Stomach (tissue), 9 donors: ENCODE results near the gene CCDC192. TPM values are rescaled to one million over a fixed set of nuclear protein-coding genes. Genes with fewer than 3 reads are reported as not detected.
A peak's percentile ranks its signal among the peaks of the same experiment; 100 is the strongest.

Source experiments
- DNase-seq, 2 donors: peaks; one replicate each; pipeline versions ENCODE4 v3.0.0 to v3.0.0-alpha.2; 2013 to 2019
- H3K27ac ChIP-seq, 5 donors: fragments of 200-600 bp in 4 of 5; sonication (generic) in 4 of 5; one replicate each; pipeline ENCODE4 v1.5.1; 2013 to 2019; ENCODE audit warnings: mild to moderate bottlenecking in 1 of 5, moderate library complexity in 1 of 5
- H3K27me3 ChIP-seq, 3 donors: fragments of 200-600 bp; sonication (generic); one replicate each; pipeline ENCODE4 v1.5.1; 2017 to 2019; ENCODE audit warnings: mixed run types in 1 of 3
- H3K36me3 ChIP-seq, 4 donors: fragments of 200-600 bp; sonication (generic); 1 replicate in 3 of 4; 2 replicates in 1 of 4; pipeline ENCODE4 v1.5.1; 2016 to 2019
- H3K4me1 ChIP-seq, 4 donors: fragments of 200-600 bp; sonication (generic); one replicate each; pipeline ENCODE4 v1.5.1; 2016 to 2019
- H3K4me3 ChIP-seq, 4 donors: fragments of 200-600 bp; sonication (generic) in 3 of 4; one replicate each; pipeline ENCODE4 v1.5.1; 2016 to 2019; ENCODE audit warnings: mild to moderate bottlenecking in 1 of 4
- H3K9me3 ChIP-seq, 4 donors: fragments of 200-600 bp; sonication (generic); one replicate each; pipeline ENCODE4 v1.5.1; 2016 to 2019
- EP300 ChIP-seq: sonication (generic); formaldehyde crosslinking; IDR thresholded peaks from one replicate; pipeline ENCODE4 v1.6.1; 2017; ENCODE audit warnings: antibody characterized with exemption
- POLR2A ChIP-seq, 4 donors: fragments of 450-650 bp; IDR thresholded peaks; one replicate each; pipeline ENCODE4 v1.6.1; 2016; ENCODE audit warnings: antibody characterized with exemption in 4 of 4, control low read depth in 2 of 4, mild to moderate bottlenecking in 1 of 4, moderate library complexity in 1 of 4
- POLR2AphosphoS5 ChIP-seq, 3 donors: sonication (generic); formaldehyde crosslinking; IDR thresholded peaks; one replicate each; pipeline ENCODE4 v1.6.1; 2016; ENCODE audit warnings: antibody characterized with exemption in 3 of 3
- WGBS, 5 donors: extraction: QIAGEN DNeasy Blood & Tissue Kit in 3 of 5; methylation state at CpG; one replicate each; pipeline versions ENCODE4 v1.1.5 to v1.1.7; 2013 to 2018; 5-methylcytosine and 5-hydroxymethylcytosine counted together
- intact Hi-C: fragments of 100-400 bp; cut with DNase I; formaldehyde crosslinking; loops from one replicate; pipeline ENCODE4 v1.15.1; 2023; ENCODE audit warnings: low total_unique reads
- polyA plus RNA-seq, 3 donors: library from polyadenylated mRNA; stranded (reverse); fragments of 200-250 nt; gene quantifications; one replicate each; pipeline ENCODE4 v1.2.3, GENCODE V29; 2013
- total RNA-seq, 5 donors: library from RNA; depleted of rRNA; stranded (reverse); fragments of >200 nt; gene quantifications; one replicate each; pipeline versions ENCODE4 v1.1.0 to v1.2.3, GENCODE V29; 2014 to 2016
- TF ChIP-seq, protein P1 (sequence below), 7 experiments: fragments of 450-650 bp in 4 of 7; fragments of 200-600 bp in 3 of 7; sonication (generic) in 3 of 7; IDR thresholded peaks; one replicate each; pipeline ENCODE4 v1.5.1; 2016 to 2019; ENCODE audit warnings: antibody characterized with exemption in 7 of 7, control low read depth in 2 of 7, mild to moderate bottlenecking in 1 of 7
- donor health status: healthy with polysubstance abuse.
- donor health status: Bipolar disorder and iron deficiency.
- donor health status: healthy.

Gene CCDC192
- total and polyA plus RNA-seq, 8 donors: 0.10 to 2.2 TPM; not detected in 6

DNA sequence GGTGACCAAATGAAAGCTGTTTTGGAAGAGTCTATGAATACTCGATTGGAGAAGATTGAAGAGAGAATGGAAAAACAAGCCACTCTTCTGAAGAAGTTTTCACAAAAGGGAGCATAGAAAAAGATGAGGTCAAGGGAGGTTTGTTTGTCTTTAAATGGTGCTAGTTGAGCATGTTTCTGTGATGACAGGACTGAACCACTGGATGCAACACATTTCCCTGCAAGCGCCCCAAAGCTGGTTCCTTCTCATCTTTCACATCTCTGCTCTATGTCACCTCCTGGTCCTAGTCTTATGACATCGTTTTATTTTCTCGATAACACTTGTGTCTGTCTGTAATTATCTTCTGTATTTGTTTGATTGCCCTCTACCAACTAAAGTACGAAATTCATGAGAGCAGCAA, 3.8 kb upstream of the CCDC192 start:
- H3K36me3 ChIP-seq: no peaks in the 10 kb centered on the region
- no peaks in the 10 kb centered on the region for H3K9me3 ChIP-seq
- WGBS, 5 donors: 81 to 92% (median 86%) methylated on average over 5 of the region's 5 CpGs
- no peak overlapping the region for H3K27ac ChIP-seq
- no peak for DNase-seq
- no peak for TF ChIP-seq POLR2A (IDR thresholded peaks at IDR 0.05)
- no peak for TF ChIP-seq EP300
- TF ChIP-seq, protein P1, sequence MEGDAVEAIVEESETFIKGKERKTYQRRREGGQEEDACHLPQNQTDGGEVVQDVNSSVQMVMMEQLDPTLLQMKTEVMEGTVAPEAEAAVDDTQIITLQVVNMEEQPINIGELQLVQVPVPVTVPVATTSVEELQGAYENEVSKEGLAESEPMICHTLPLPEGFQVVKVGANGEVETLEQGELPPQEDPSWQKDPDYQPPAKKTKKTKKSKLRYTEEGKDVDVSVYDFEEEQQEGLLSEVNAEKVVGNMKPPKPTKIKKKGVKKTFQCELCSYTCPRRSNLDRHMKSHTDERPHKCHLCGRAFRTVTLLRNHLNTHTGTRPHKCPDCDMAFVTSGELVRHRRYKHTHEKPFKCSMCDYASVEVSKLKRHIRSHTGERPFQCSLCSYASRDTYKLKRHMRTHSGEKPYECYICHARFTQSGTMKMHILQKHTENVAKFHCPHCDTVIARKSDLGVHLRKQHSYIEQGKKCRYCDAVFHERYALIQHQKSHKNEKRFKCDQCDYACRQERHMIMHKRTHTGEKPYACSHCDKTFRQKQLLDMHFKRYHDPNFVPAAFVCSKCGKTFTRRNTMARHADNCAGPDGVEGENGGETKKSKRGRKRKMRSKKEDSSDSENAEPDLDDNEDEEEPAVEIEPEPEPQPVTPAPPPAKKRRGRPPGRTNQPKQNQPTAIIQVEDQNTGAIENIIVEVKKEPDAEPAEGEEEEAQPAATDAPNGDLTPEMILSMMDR (IDR thresholded peaks at IDR 0.05): no peak
- TF ChIP-seq POLR2AphosphoS5 (IDR thresholded peaks at IDR 0.05): no peak
- intact Hi-C loops: no loop called here
- H3K4me1 ChIP-seq: peaks cover 0 to under 1% (median 0%) of the 10 kb centered on the region in 4 donors
- H3K27me3 ChIP-seq: no peaks in the 10 kb centered on the region
- H3K4me3 ChIP-seq: no peak overlapping the region

DNA sequence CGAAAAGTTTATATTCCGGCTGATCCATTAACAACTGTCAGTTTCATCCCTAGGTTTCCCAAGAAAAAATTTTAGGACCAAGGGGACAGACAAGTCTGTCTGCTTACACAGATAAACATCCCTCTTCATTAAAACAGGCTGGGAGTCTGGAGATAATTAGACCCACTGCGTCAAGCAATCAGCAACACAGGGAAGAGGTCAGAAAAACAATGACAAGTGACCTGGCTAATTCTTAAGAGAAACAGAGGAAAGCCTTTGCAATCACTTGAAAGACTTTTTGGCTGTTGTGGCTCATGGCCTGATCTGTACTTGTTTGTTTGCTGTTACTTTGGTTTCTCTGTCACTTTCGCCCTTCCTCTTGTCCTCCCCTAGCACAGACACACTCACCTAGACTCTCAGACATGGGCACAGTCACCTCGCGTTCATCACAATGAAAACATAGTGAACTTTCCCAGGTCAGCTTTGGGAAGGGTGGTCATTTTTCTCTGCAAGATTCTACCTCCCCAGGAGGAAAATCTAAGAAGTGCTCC, 2.9 kb upstream of the CCDC192 start:
- H3K36me3 ChIP-seq: no peaks in the 10 kb centered on the region
- TF ChIP-seq POLR2A (IDR thresholded peaks at IDR 0.05): no peak
- TF ChIP-seq EP300: no peak
- TF ChIP-seq POLR2AphosphoS5 (IDR thresholded peaks at IDR 0.05): no peak
- TF ChIP-seq, protein P1 (IDR thresholded peaks at IDR 0.05): no peak
- no peak for DNase-seq
- no peak overlapping the region for H3K27ac ChIP-seq
- H3K4me3 ChIP-seq: no peak overlapping the region
- no peaks in the 10 kb centered on the region for H3K27me3 ChIP-seq
- intact Hi-C loops: no loop called here
- WGBS, 5 donors: 79 to 87% (median 84%) methylated on average over 6 of the region's 6 CpGs
- H3K4me1 ChIP-seq: peaks cover 0 to 10% (median 0%) of the 10 kb centered on the region in 4 donors
- no peaks in the 10 kb centered on the region for H3K9me3 ChIP-seq

DNA sequence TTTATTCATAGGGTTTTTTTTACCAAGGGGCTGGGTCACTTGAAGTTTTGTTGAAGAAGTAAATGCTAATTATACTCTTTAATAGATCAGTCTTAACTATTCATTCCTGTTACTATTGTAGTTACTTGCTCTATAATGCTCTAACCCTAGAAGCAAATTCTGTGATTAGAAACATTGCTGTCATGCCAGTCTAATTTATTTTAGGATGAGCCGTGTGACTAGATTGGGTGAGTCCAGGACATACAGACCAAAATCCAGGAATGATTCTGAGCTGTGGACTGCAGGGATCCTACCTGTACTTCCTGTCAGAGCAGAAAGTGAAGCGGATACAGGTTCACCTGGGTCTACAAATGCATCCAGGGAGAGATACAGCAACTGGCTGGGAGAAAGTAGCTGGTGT, 757 bp upstream of the CCDC192 start:
- no peak overlapping the region for H3K4me3 ChIP-seq
- no peak for TF ChIP-seq EP300
- TF ChIP-seq, protein P1 (IDR thresholded peaks at IDR 0.05): no peak
- no peak for TF ChIP-seq POLR2A (IDR thresholded peaks at IDR 0.05)
- TF ChIP-seq POLR2AphosphoS5 (IDR thresholded peaks at IDR 0.05): no peak
- peaks cover 0 to 14% (median 0%) of the 10 kb centered on the region in 4 donors for H3K4me1 ChIP-seq
- intact Hi-C loops: no loop called here
- no peak overlapping the region for H3K27ac ChIP-seq
- H3K27me3 ChIP-seq: no peaks in the 10 kb centered on the region
- no peak for DNase-seq
- H3K9me3 ChIP-seq: no peaks in the 10 kb centered on the region
- no peaks in the 10 kb centered on the region for H3K36me3 ChIP-seq
- WGBS, 5 donors: 91 to 100% (median 98%) methylated on average over 2 of the region's 2 CpGs

- WGBS, 5 donors: 52 to 64% (median 59%) methylated on average over 4 of the region's 4 CpGs
- peak in 1 of 2 donors; percentile 46 for DNase-seq
- H3K27ac ChIP-seq: no peak overlapping the region
- no peak for TF ChIP-seq EP300
- H3K4me1 ChIP-seq: peaks cover 0 to 14% (median 0%) of the 10 kb centered on the region in 4 donors
- no peaks in the 10 kb centered on the region for H3K36me3 ChIP-seq
- intact Hi-C loops: no loop called here
- no peak overlapping the region for H3K4me3 ChIP-seq
- no peaks in the 10 kb centered on the region for H3K27me3 ChIP-seq
- H3K9me3 ChIP-seq: no peaks in the 10 kb centered on the region
These were observed 2.1 kb downstream of the CCDC192 start for GRCh38 chr5:127705120-127705892.

DNA sequence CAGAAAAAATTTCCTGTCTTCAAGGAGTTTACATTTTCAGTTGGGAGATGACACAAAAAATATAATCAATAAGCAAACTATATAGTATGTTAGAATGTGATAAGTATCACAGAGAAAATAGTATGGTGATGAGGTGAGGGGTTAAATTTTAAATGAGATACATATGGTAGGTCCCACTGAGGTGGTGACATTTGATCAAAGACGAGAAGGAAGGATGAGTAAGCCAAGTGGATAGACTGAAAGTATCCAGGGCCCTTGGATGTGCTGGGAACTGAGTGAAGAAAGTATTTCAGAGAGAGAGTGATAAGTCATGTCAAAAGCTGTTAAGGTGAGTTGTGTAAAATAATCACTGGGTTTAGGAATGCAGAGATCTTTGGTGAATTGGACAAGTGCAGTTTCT, 3.5 kb downstream of the CCDC192 start:
- WGBS, 5 donors: 71 to 92% (median 84%) methylated on average over 1 of the region's 1 CpG
- Histone ChIP-seq H3K4me1 (peaks cover 0 to 14% (median 0%) of the 10 kb centered on the region in 4 donors), H3K36me3 (no peaks in the 10 kb centered on the region), H3K27me3 (no peaks in the 10 kb centered on the region), H3K27ac (no peak overlapping the region), H3K4me3 (no peak overlapping the region), H3K9me3 (no peaks in the 10 kb centered on the region)
- intact Hi-C loops: no loop called here
- TF ChIP-seq, protein P1 (IDR thresholded peaks at IDR 0.05): no peak
- TF ChIP-seq POLR2A (IDR thresholded peaks at IDR 0.05): no peak
- no peak for TF ChIP-seq POLR2AphosphoS5 (IDR thresholded peaks at IDR 0.05)
- TF ChIP-seq EP300: no peak
- no peak for DNase-seq
